Measurements from ENCODE around the gene CTIF. TPM values are rescaled to one million over a fixed set of nuclear protein-coding genes. Genes with fewer than 3 reads are reported as not detected.

CTIF gene
- total RNA-seq, 1 experiment from 2014 or later, result 20.6 TPM

- no peak overlapping the region for H3K4me3 ChIP-seq
- H3K9me3 ChIP-seq, result no peaks in the 10 kb centered on the region; the same call in 1 of the 2 replicates
- peaks cover 9% of the 10 kb centered on the region for H3K36me3 ChIP-seq
- no peak for DNase-seq
- no peaks in the 10 kb centered on the region for H3K27me3 ChIP-seq
Observed at GRCh38 chr18:48577478-48578190, 38.8 kb downstream of the CTIF start.

GRCh38 chr18:48578289-48578688 is 39.5 kb downstream of the CTIF start:
- Histone ChIP-seq H3K4me3 (no peak overlapping the region), H3K9me3 (no peaks in the 10 kb centered on the region; the same call in 1 of the 2 replicates), H3K36me3 (peaks cover 9% of the 10 kb centered on the region), H3K27me3 (no peaks in the 10 kb centered on the region)
- no peak for DNase-seq

- no peak for DNase-seq
- H3K36me3 ChIP-seq, result peaks cover 9% of the 10 kb centered on the region
- H3K27me3 ChIP-seq, result no peaks in the 10 kb centered on the region
- no peaks in the 10 kb centered on the region; the same call in 1 of the 2 replicates for H3K9me3 ChIP-seq
- H3K4me3 ChIP-seq, result no peak overlapping the region
Observed at GRCh38 chr18:48580066-48580465, 41.2 kb downstream of the CTIF start.

GRCh38 chr18:48580782-48581181 is 42.0 kb downstream of the CTIF start:
- Histone ChIP-seq H3K36me3 (peaks cover 9% of the 10 kb centered on the region), H3K9me3 (no peaks in the 10 kb centered on the region; the same call in 1 of the 2 replicates), H3K27me3 (no peaks in the 10 kb centered on the region), H3K4me3 (no peak overlapping the region)
- DNase-seq, result no peak

- no peak overlapping the region for H3K4me3 ChIP-seq
- no peaks in the 10 kb centered on the region; the same call in 1 of the 2 replicates for H3K9me3 ChIP-seq
- no peaks in the 10 kb centered on the region for H3K27me3 ChIP-seq
- DNase-seq, result no peak
- H3K36me3 ChIP-seq, result peaks cover 9% of the 10 kb centered on the region
Observed at GRCh38 chr18:48581206-48581605, 42.4 kb downstream of the CTIF start.

- Histone ChIP-seq H3K36me3 (peaks cover 6% of the 10 kb centered on the region), H3K9me3 (no peaks in the 10 kb centered on the region; the same call in 1 of the 2 replicates), H3K27me3 (no peaks in the 10 kb centered on the region), H3K4me3 (no peak overlapping the region)
- DNase-seq, result no peak
Observed at GRCh38 chr18:48581941-48582340, 43.1 kb downstream of the CTIF start.

- Histone ChIP-seq H3K4me3 (no peak overlapping the region), H3K27me3 (no peaks in the 10 kb centered on the region), H3K9me3 (no peaks in the 10 kb centered on the region; the same call in 1 of the 2 replicates), H3K36me3 (no peaks in the 10 kb centered on the region)
- no peak for DNase-seq
Observed at GRCh38 chr18:48582946-48583345, 44.1 kb downstream of the CTIF start.

- Histone ChIP-seq H3K27me3 (no peaks in the 10 kb centered on the region), H3K4me3 (no peak overlapping the region), H3K9me3 (no peaks in the 10 kb centered on the region; the same call in 1 of the 2 replicates), H3K36me3 (no peaks in the 10 kb centered on the region)
- no peak for DNase-seq
Observed at GRCh38 chr18:48583573-48583972, 44.7 kb downstream of the CTIF start.

GRCh38 chr18:48589797-48590519 is 51.1 kb downstream of the CTIF start:
- H3K9me3 ChIP-seq, result no peaks in the 10 kb centered on the region
- no peak overlapping the region for H3K4me3 ChIP-seq
- no peaks in the 10 kb centered on the region for H3K36me3 ChIP-seq
- no peaks in the 10 kb centered on the region for H3K27me3 ChIP-seq
- peak; percentile 85 for DNase-seq

- no peaks in the 10 kb centered on the region for H3K27me3 ChIP-seq
- H3K9me3 ChIP-seq, result no peaks in the 10 kb centered on the region
- peak; percentile 89 for DNase-seq
- no peaks in the 10 kb centered on the region for H3K36me3 ChIP-seq
- no peak overlapping the region for H3K4me3 ChIP-seq
Observed at GRCh38 chr18:48590678-48591077, 51.8 kb downstream of the CTIF start.

- no peak overlapping the region for H3K4me3 ChIP-seq
- DNase-seq, result no peak
- no peaks in the 10 kb centered on the region for H3K36me3 ChIP-seq
Observed at GRCh38 chr18:48592540-48593171, 53.8 kb downstream of the CTIF start.

GRCh38 chr18:48594471-48595094 is 55.8 kb downstream of the CTIF start:
- Histone ChIP-seq H3K9me3 (no peaks in the 10 kb centered on the region), H3K27me3 (no peaks in the 10 kb centered on the region), H3K4me3 (no peak overlapping the region), H3K36me3 (no peaks in the 10 kb centered on the region)
- DNase-seq, result no peak

More at GRCh38 chr18:48592540-48593171, 53.8 kb downstream of the CTIF start:
- Histone ChIP-seq H3K27me3 (no peaks in the 10 kb centered on the region), H3K9me3 (no peaks in the 10 kb centered on the region)

- no peaks in the 10 kb centered on the region for H3K27me3 ChIP-seq
- no peak for DNase-seq
- no peaks in the 10 kb centered on the region for H3K36me3 ChIP-seq
- no peak overlapping the region for H3K4me3 ChIP-seq
- H3K9me3 ChIP-seq, result no peaks in the 10 kb centered on the region
Observed at GRCh38 chr18:48595703-48596218, 56.9 kb downstream of the CTIF start.

GRCh38 chr18:48597110-48597509 is 58.3 kb downstream of the CTIF start:
- Histone ChIP-seq H3K27me3 (no peaks in the 10 kb centered on the region), H3K4me3 (no peak overlapping the region), H3K36me3 (no peaks in the 10 kb centered on the region), H3K9me3 (no peaks in the 10 kb centered on the region)
- DNase-seq, result no peak

- DNase-seq, result no peak
- Histone ChIP-seq H3K4me3 (no peak overlapping the region), H3K36me3 (no peaks in the 10 kb centered on the region), H3K27me3 (no peaks in the 10 kb centered on the region), H3K9me3 (no peaks in the 10 kb centered on the region)
Observed at GRCh38 chr18:48597671-48598070, 58.8 kb downstream of the CTIF start.

GRCh38 chr18:48599391-48599790 is 60.6 kb downstream of the CTIF start:
- Histone ChIP-seq H3K27me3 (no peaks in the 10 kb centered on the region), H3K36me3 (no peaks in the 10 kb centered on the region), H3K9me3 (no peaks in the 10 kb centered on the region), H3K4me3 (no peak overlapping the region)
- no peak for DNase-seq

GRCh38 chr18:48600046-48600445 is 61.2 kb downstream of the CTIF start:
- Histone ChIP-seq H3K9me3 (no peaks in the 10 kb centered on the region), H3K36me3 (no peaks in the 10 kb centered on the region), H3K4me3 (no peak overlapping the region), H3K27me3 (no peaks in the 10 kb centered on the region)
- DNase-seq, result no peak
